ENCODE measurements around the gene TRIP10. TPM values are rescaled to one million over a fixed set of nuclear protein-coding genes. Genes with fewer than 3 reads are reported as not detected.

TRIP10 gene
- total and polyA plus RNA-seq, 10 donors, result 17.2 to 58.2 (median 34.1) TPM

- peak; percentile 93 for DNase-seq
- intact Hi-C loops (cut with DNase I; ENCODE audit: low total_unique reads), result loop anchor here (5.0 kb wide), 1 partner anchor 126 kb away; no protein-coding TSS in a partner anchor
- Histone ChIP-seq H3K36me3 (peaks cover 0 to 45% (median 23%) of the 10 kb centered on the region in 6 donors), H3K9me3 (no peaks in the 10 kb centered on the region), H3K27me3 (replicated peaks in 1 of 7) (peaks cover 0 to 15% (median 0%) of the 10 kb centered on the region in 7 donors), H3K4me1 (peaks cover 20 to 70% (median 56%) of the 10 kb centered on the region in 6 donors), H3K27ac (peak overlapping the region; percentile 91 to 99 (median 98)), H3K4me3 (peak overlapping the region; percentile 64 to 90 (median 84))
- WGBS, 5 donors, result 21 to 28% (median 24%) methylated on average over 21 to 25 of the region's 25 CpGs
- peak; percentile 56 to 63 (median 62) for TF ChIP-seq POLR2AphosphoS5 (IDR thresholded peaks at IDR 0.05)
- no peak for TF ChIP-seq POLR2A (IDR thresholded peaks at IDR 0.05)
- TF ChIP-seq CTCF (IDR thresholded peaks at IDR 0.05 in 8 of 11, conservative IDR thresholded peaks at IDR 0.05 in 3 of 11), result peak; percentile 44 to 81 (median 71)
Observed at GRCh38 chr19:6736169-6736916, 3.1 kb upstream of the TRIP10 start.

GRCh38 chr19:6736917-6737283 lies 2.6 kb upstream of the TRIP10 start:
- no peak for TF ChIP-seq POLR2A (IDR thresholded peaks at IDR 0.05)
- TF ChIP-seq CTCF (IDR thresholded peaks at IDR 0.05 in 8 of 11, conservative IDR thresholded peaks at IDR 0.05 in 3 of 11), result peak in 4 of 11 experiments; percentile 0 to 47 (median 24)
- no peaks in the 10 kb centered on the region for H3K9me3 ChIP-seq
- WGBS, 5 donors, result 0 to 1% (median 0%) methylated on average over 9 to 16 of the region's 16 CpGs
- H3K27ac ChIP-seq, result peak overlapping the region; percentile 91 to 99 (median 98)
- H3K4me3 ChIP-seq, result peak overlapping the region; percentile 64 to 90 (median 84)
- H3K27me3 ChIP-seq (replicated peaks in 1 of 7), result peaks cover 0 to 15% (median 0%) of the 10 kb centered on the region in 7 donors
- intact Hi-C loops (cut with DNase I; ENCODE audit: low total_unique reads), result loop anchor here (5.0 kb wide), 1 partner anchor 125 kb away; no protein-coding TSS in a partner anchor
- peaks cover 0 to 39% (median 20%) of the 10 kb centered on the region in 6 donors for H3K36me3 ChIP-seq
- H3K4me1 ChIP-seq, result peaks cover 20 to 75% (median 62%) of the 10 kb centered on the region in 6 donors
- DNase-seq, result peak; percentile 77

GRCh38 chr19:6737284-6737872 lies 2.1 kb upstream of the TRIP10 start, which contains the start of gene GPR108:
TSS of gene GPR108 (minus strand) at chr19:6737580. CDS start at chr19:6737576, 4 bp downstream.
- H3K4me1 ChIP-seq, result peaks cover 20 to 79% (median 63%) of the 10 kb centered on the region in 6 donors
- DNase-seq, result peak; percentile 100
- peak; percentile 60 to 89 (median 85) for TF ChIP-seq POLR2AphosphoS5 (IDR thresholded peaks at IDR 0.05)
- TF ChIP-seq CTCF (IDR thresholded peaks at IDR 0.05 in 8 of 11, conservative IDR thresholded peaks at IDR 0.05 in 3 of 11), result peak in 1 of 11 experiments; percentile 34
- peak in 1 of 3 donors; percentile 7 for TF ChIP-seq POLR2A (IDR thresholded peaks at IDR 0.05)
- H3K27me3 ChIP-seq (replicated peaks in 1 of 7), result peaks cover 0 to 15% (median 0%) of the 10 kb centered on the region in 7 donors
- intact Hi-C loops (cut with DNase I; ENCODE audit: low total_unique reads), result loop anchor here (5.0 kb wide), 1 partner anchor 125 kb away; no protein-coding TSS in a partner anchor
- WGBS, 5 donors, result 0 to 1% (median 1%) methylated on average over 21 to 55 of the region's 55 CpGs
- no peaks in the 10 kb centered on the region for H3K9me3 ChIP-seq
- H3K36me3 ChIP-seq, result peaks cover 0 to 34% (median 15%) of the 10 kb centered on the region in 6 donors
- peak within 1 kb of the TSS; percentile 64 to 90 (median 84) for H3K4me3 ChIP-seq
- peak within 1 kb of the TSS; percentile 91 to 99 (median 98) for H3K27ac ChIP-seq

Data from spleen (tissue), 11 donors.